Activated CD4-positive, alpha-beta T cell treated with anti-CD3 and anti-CD28 coated beads, Interleukin-2, amount 10 ng/mL, durations not matched to agents 7 days and 5 days (primary cell): Measurements from ENCODE around the gene CAAP1. TPM values are rescaled to one million over a fixed set of nuclear protein-coding genes. Genes with fewer than 3 reads are reported as not detected.
A peak's percentile ranks its signal among the peaks of the same experiment; 100 is the strongest.
"Not testable (repeated sequence)": the region's sequence is repeated elsewhere in the genome, so short reads cannot be mapped to it uniquely, and the experiment has no call there.

Source experiments
- CTCF ChIA-PET: fragments of 350-600 bp; sonication (Branson Sonifier 250); formaldehyde crosslinking; loops from one replicate; lab custom pipeline; 2021; ENCODE audit warnings: antibody characterized with exemption; lab: Charles Lee
- POLR2A ChIA-PET: fragments of 350-600 bp; sonication (Branson Sonifier 250); formaldehyde crosslinking; loops from one replicate; lab custom pipeline; 2021; ENCODE audit warnings: antibody characterized with exemption; lab: Charles Lee
- DNase-seq: peaks from one replicate; pipeline ENCODE4 v3.0.0-alpha.2; 2020
- H3K27ac Mint-ChIP-seq: one replicate; pipeline ENCODE4 v1.8.0; 2021; ENCODE audit warnings: mild to moderate bottlenecking, moderate library complexity, mixed read lengths
- H3K27me3 Mint-ChIP-seq: one replicate; pipeline ENCODE4 v1.8.0; 2021; ENCODE audit warnings: mixed read lengths
- H3K36me3 Mint-ChIP-seq: one replicate; pipeline ENCODE4 v1.8.0; 2021; ENCODE audit warnings: low read depth, mixed read lengths
- H3K4me1 Mint-ChIP-seq: one replicate; pipeline ENCODE4 v1.8.0; 2021; ENCODE audit warnings: mixed read lengths
- H3K4me3 Mint-ChIP-seq: one replicate; pipeline ENCODE4 v1.8.0; 2021; ENCODE audit warnings: mild to moderate bottlenecking, moderate library complexity, mixed read lengths
- H3K9me3 Mint-ChIP-seq: one replicate; pipeline ENCODE4 v1.8.0; 2021; ENCODE audit warnings: mixed read lengths
- total RNA-seq, 2 experiments: library from RNA; stranded (reverse); gene quantifications; one replicate each; pipeline ENCODE4 v1.2.3, GENCODE V29; 2021

CAAP1 gene
- total RNA-seq, 2 experiments from 2014 or later, result 15.1 to 16.3 TPM

DNA sequence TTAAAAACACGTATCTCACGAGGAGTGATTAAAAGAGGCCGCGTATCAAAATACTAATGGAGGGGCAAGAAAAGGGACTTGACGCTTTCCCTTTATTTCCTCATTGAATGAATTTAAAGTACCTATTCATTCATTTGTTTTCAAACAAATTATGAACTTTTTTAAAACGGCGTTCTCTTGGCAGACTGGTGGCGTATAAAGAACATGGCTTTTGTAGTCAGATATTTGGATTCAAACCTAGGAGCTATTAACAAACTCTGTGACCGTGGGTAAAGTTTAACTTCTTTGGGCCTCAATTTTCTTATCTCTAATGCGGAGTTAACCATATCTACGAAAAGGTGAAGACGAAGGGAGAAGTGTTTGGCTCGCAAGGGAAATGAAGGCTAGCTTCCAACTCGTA is 876 bp downstream of the CAAP1 start:
- H3K9me3 Mint-ChIP-seq, result peaks cover 8% of the 10 kb centered on the region
- no peaks in the 10 kb centered on the region for H3K27me3 Mint-ChIP-seq
- POLR2A ChIA-PET, result no interaction called here
- H3K4me3 Mint-ChIP-seq, result peak overlapping the region; percentile 99
- peaks cover 40% of the 10 kb centered on the region for H3K4me1 Mint-ChIP-seq
- peaks cover 12% of the 10 kb centered on the region for H3K36me3 Mint-ChIP-seq
- CTCF ChIA-PET, result interaction anchor here (0.9 to 1.6 kb wide), 3 partner anchors 61 to 89 kb away, joined by 3 to 4 read pairs (median 3); no protein-coding TSS in a partner anchor
- H3K27ac Mint-ChIP-seq, result peak overlapping the region; percentile 100
- DNase-seq, result no peak

DNA sequence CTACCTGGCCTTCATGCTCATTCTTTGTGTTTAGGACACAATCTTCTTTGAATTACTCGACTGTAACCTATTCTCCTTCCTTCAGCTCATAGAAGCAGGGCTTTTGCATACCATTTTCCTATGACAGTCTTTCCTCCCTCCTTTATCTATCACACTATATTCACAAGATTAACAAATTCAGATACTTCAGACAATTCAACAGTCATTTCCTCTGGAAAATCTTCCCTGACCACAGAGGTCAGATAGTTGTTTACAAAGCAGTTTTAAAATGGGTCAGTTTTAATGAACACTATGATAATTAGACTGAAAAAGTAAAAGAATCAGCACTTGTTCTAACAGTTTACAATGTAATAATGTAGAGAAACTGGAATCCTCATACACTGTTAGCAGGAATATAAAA is 4.3 kb downstream of the CAAP1 start:
- ChIA-PET POLR2A (no interaction called here), CTCF (no interaction called here)
- no peak overlapping the region for H3K4me3 Mint-ChIP-seq
- H3K36me3 Mint-ChIP-seq, result peaks cover 21% of the 10 kb centered on the region
- peaks cover 37% of the 10 kb centered on the region for H3K4me1 Mint-ChIP-seq
- no peak for DNase-seq
- H3K9me3 Mint-ChIP-seq, result peaks cover 2% of the 10 kb centered on the region
- H3K27me3 Mint-ChIP-seq, result no peaks in the 10 kb centered on the region
- no peak overlapping the region for H3K27ac Mint-ChIP-seq

DNA sequence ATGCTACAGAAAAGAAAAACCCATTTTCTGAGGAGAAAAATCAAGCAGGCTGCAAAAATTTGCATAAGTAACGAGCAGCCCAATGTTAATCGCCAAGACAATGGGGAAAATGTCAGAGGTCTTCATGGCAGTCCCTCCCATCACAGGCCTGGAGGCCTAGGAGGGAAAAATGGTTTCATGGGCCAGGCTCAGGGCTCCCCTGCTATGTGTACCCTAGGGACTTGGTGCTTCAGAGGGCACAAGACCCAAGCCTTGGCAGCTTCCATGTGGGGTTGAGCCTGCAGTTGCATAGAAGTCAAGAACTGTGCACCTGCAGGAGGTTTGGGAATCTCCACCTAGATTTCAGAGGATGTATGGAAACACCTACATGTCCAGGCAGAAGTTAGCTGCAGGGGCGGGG is 10.4 kb downstream of the CAAP1 start:
- Mint-ChIP-seq H3K36me3 (peaks cover 62% of the 10 kb centered on the region), H3K27me3 (no peaks in the 10 kb centered on the region), H3K27ac (no peak overlapping the region), H3K4me3 (no peak overlapping the region), H3K9me3 (peaks cover 15% of the 10 kb centered on the region), H3K4me1 (no peaks in the 10 kb centered on the region)
- no peak for DNase-seq
- CTCF ChIA-PET, result no interaction called here
- POLR2A ChIA-PET, result no interaction called here

DNA sequence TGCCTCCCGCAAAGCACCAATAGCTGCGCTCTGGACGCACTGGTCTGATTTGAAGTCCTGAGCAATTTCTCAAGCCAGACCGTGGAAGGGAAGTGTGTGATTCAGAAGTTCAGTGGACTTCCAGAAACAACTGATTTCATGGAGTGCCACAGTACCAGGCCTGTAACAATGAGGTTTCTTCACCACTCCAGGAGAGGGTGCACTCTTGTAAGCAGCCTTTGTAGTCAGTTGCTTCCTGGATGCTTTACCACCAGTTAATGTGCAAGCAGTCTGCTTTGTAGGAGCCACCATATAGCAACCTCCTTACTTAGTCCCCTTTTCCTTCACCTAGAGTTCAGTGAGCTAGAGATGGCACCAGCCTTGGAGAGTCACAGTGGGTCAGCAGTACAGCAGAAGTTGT is 12.3 kb downstream of the CAAP1 start:
- ChIA-PET POLR2A (no interaction called here), CTCF (no interaction called here)
- no peak for DNase-seq
- Mint-ChIP-seq H3K4me3 (no peak overlapping the region), H3K36me3 (peaks cover 61% of the 10 kb centered on the region), H3K27ac (no peak overlapping the region), H3K27me3 (no peaks in the 10 kb centered on the region), H3K9me3 (peaks cover 15% of the 10 kb centered on the region), H3K4me1 (no peaks in the 10 kb centered on the region)

GRCh38 chr9:26875155-26875554 is 17.4 kb downstream of the CAAP1 start:
- H3K27me3 Mint-ChIP-seq, POLR2A ChIA-PET, H3K4me1 Mint-ChIP-seq, H3K27ac Mint-ChIP-seq, DNase-seq, H3K4me3 Mint-ChIP-seq, H3K9me3 Mint-ChIP-seq: not testable (repeated sequence)
- CTCF ChIA-PET, result interaction anchor here (1.4 kb wide), 1 partner anchor 22 kb away, joined by 4 read pairs; no protein-coding TSS in a partner anchor
- H3K36me3 Mint-ChIP-seq, result peaks cover 27% of the 10 kb centered on the region

DNA sequence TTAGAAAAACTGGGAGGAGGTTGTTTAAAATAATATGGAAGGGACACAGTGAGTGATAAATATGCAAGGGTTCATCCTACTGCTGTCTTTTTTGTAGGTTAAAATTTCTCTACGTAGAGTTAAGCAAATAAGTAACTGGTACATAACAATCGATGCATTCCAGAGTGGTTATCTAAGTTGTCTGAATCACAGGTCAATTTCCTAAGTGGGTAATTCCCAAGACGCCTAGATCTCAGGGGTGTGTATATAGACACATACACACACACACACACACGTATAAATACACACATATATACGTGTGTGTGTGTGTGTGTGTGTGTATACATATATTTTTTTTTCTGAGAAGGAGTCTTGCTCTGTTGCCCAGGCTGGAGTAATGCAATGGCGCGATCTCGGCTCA is 22.3 kb downstream of the CAAP1 start:
- Mint-ChIP-seq H3K9me3 (no peaks in the 10 kb centered on the region), H3K27me3 (no peaks in the 10 kb centered on the region), H3K36me3 (peaks cover 9% of the 10 kb centered on the region), H3K27ac (no peak overlapping the region), H3K4me1 (no peaks in the 10 kb centered on the region), H3K4me3 (no peak overlapping the region)
- POLR2A ChIA-PET, result no interaction called here
- DNase-seq, result no peak
- CTCF ChIA-PET, result no interaction called here

- H3K4me1 Mint-ChIP-seq, result no peaks in the 10 kb centered on the region
- no peak overlapping the region for H3K4me3 Mint-ChIP-seq
- no peak overlapping the region for H3K27ac Mint-ChIP-seq
- DNase-seq, result no peak
- ChIA-PET POLR2A (no interaction called here), CTCF (interaction anchor here (0.6 kb wide), 1 partner anchor 680 kb away, joined by 3 read pairs; no protein-coding TSS in a partner anchor)
- peaks cover 13% of the 10 kb centered on the region for H3K36me3 Mint-ChIP-seq
- H3K27me3 Mint-ChIP-seq, result no peaks in the 10 kb centered on the region
- H3K9me3 Mint-ChIP-seq, result no peaks in the 10 kb centered on the region
Measured at GRCh38 chr9:26863074-26863473, 29.5 kb downstream of the CAAP1 start.

DNA sequence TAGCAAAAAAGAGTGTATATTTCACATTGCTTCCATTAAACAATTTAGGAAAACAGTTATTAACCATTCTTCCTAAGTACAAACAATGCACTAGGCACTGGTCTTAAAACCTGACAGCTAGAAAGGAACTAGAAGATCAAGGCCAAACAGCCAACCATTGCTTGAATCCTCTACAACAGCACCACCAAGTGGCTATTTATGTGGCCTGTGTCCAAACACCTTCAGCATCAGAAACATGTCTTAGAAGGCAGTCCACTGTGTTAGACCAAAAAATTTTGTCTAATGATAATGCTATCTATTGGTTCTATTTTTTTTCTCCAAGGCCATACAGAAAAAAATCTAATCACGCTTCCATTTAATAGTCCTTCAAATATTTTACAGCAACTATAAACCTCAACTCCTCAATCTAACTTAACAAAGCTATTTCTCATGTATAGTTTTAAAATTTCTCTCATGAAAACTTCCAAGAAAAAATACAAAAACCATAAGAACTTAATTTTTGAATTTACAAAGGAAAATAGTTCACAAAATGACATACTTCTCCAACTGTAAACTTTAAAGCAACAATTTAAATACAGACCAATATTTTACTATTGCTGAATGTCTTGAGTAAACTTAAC is 36.1 kb downstream of the CAAP1 start:
- CTCF ChIA-PET, result no interaction called here
- DNase-seq, result peak; percentile 46
- H3K4me1 Mint-ChIP-seq, result no peaks in the 10 kb centered on the region
- H3K9me3 Mint-ChIP-seq, result no peaks in the 10 kb centered on the region
- POLR2A ChIA-PET, result no interaction called here
- no peak overlapping the region for H3K4me3 Mint-ChIP-seq
- H3K27me3 Mint-ChIP-seq, result no peaks in the 10 kb centered on the region
- peaks cover 22% of the 10 kb centered on the region for H3K36me3 Mint-ChIP-seq
- H3K27ac Mint-ChIP-seq, result no peak overlapping the region

- ChIA-PET CTCF (no interaction called here), POLR2A (no interaction called here)
Measured at GRCh38 chr9:26850995-26851394, 41.6 kb downstream of the CAAP1 start.

DNA sequence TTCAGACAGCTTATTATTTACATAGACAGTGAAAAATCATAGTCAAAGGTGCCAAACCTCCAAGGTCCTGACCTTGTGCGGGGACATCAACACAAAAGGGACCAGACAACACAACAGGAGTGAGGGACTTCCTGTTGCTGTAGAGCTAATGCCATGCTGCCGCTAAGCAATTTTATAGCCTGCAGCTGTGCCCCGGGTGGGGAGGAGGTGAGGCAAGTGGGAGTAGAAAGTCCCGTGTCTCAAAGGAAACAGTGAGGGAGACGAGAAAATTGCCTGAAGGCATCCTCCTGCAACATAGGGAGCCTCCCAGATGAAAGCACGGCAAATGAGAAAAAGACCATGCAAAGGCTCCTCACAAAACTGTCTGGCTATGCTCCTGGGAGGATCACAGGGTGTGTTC is 58.8 kb downstream of the CAAP1 start:
- ChIA-PET CTCF (no interaction called here), POLR2A (no interaction called here)
- Mint-ChIP-seq H3K9me3 (peaks cover 3% of the 10 kb centered on the region), H3K27me3 (no peaks in the 10 kb centered on the region), H3K27ac (no peak overlapping the region), H3K4me1 (no peaks in the 10 kb centered on the region), H3K36me3 (peaks cover 15% of the 10 kb centered on the region), H3K4me3 (no peak overlapping the region)
- no peak for DNase-seq

More at GRCh38 chr9:26850995-26851394, 41.6 kb downstream of the CAAP1 start:
- H3K9me3 Mint-ChIP-seq, result no peaks in the 10 kb centered on the region
- H3K27ac Mint-ChIP-seq, result no peak overlapping the region
- no peaks in the 10 kb centered on the region for H3K4me1 Mint-ChIP-seq
- DNase-seq, result no peak
- no peak overlapping the region for H3K4me3 Mint-ChIP-seq
- H3K36me3 Mint-ChIP-seq, result peaks cover 18% of the 10 kb centered on the region
- no peaks in the 10 kb centered on the region for H3K27me3 Mint-ChIP-seq

GRCh38 chr9:26828391-26828955 is 64.1 kb downstream of the CAAP1 start:
- H3K36me3 Mint-ChIP-seq, H3K4me1 Mint-ChIP-seq, CTCF ChIA-PET, DNase-seq, H3K27me3 Mint-ChIP-seq, POLR2A ChIA-PET, H3K4me3 Mint-ChIP-seq, H3K27ac Mint-ChIP-seq, H3K9me3 Mint-ChIP-seq: not testable (repeated sequence)

DNA sequence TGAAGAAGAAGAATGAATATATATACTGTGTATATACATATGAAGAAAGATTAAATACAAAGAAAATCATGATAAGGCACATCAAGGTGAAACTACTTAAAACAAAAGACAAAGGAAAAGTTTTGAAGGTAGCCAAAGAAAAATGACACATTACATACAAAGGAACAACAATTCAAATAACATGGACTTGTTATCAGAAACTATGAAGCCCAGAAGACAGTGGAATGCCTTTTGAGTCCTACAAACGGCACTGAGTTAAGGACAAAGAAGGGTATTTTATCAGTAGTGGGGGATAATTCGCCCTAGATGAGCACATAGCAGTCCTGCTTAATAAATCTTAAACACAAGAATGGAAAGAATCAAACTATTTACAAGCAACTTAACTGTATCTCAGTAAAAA is 77.8 kb downstream of the CAAP1 start:
- H3K9me3 Mint-ChIP-seq, result no peaks in the 10 kb centered on the region
- no peaks in the 10 kb centered on the region for H3K4me1 Mint-ChIP-seq
- peaks cover 2% of the 10 kb centered on the region for H3K27me3 Mint-ChIP-seq
- ChIA-PET POLR2A (no interaction called here), CTCF (interaction anchor here (0.6 kb wide), 1 partner anchor 428 kb away, joined by 3 read pairs; no protein-coding TSS in a partner anchor)
- no peak overlapping the region for H3K27ac Mint-ChIP-seq
- no peak overlapping the region for H3K4me3 Mint-ChIP-seq
- no peaks in the 10 kb centered on the region for H3K36me3 Mint-ChIP-seq
- no peak for DNase-seq

GRCh38 chr9:26813247-26813646 is 79.4 kb downstream of the CAAP1 start:
- POLR2A ChIA-PET, result interaction anchor here (0.6 kb wide), 1 partner anchor 37 kb away, joined by 4 read pairs; no protein-coding TSS in a partner anchor
- H3K27ac Mint-ChIP-seq, result no peak overlapping the region
- H3K27me3 Mint-ChIP-seq, result peaks cover 2% of the 10 kb centered on the region
- H3K36me3 Mint-ChIP-seq, result no peaks in the 10 kb centered on the region
- no peak overlapping the region for H3K4me3 Mint-ChIP-seq
- CTCF ChIA-PET, result no interaction called here
- no peaks in the 10 kb centered on the region for H3K9me3 Mint-ChIP-seq
- H3K4me1 Mint-ChIP-seq, result no peaks in the 10 kb centered on the region
- DNase-seq, result no peak
